Hepatocyte (in vitro differentiated cells): ENCODE results near the gene NFKBIZ. TPM values are rescaled to one million over a fixed set of nuclear protein-coding genes. Genes with fewer than 3 reads are reported as not detected.

Experiments
- DNase-seq: peaks from one replicate; pipeline ENCODE4 v3.0.0-alpha.2; 2016; ENCODE audit warnings: low spot score
- H2AFZ ChIP-seq: fragments of 200-600 bp; sonication (generic); 2 replicates; pipeline ENCODE4 v1.6.0; 2016; ENCODE audit warnings: antibody characterized with exemption, mild to moderate bottlenecking
- H3K27ac ChIP-seq: fragments of 200-600 bp; sonication (generic); 2 replicates; pipeline ENCODE4 v1.5.1; 2016; ENCODE audit warnings: mild to moderate bottlenecking
- H3K27me3 ChIP-seq: fragments of 200-600 bp; sonication (generic); 2 replicates; pipeline ENCODE4 v1.6.1; 2016
- H3K36me3 ChIP-seq: fragments of 200-600 bp; sonication (generic); replicated peaks from 2 replicates; pipeline ENCODE4 v1.5.1; 2016; ENCODE audit warnings: low read depth; ENCODE audit not compliant: insufficient read depth
- H3K4me1 ChIP-seq: fragments of 200-600 bp; sonication (generic); 2 replicates; pipeline ENCODE4 v1.5.1; 2016; ENCODE audit warnings: mild to moderate bottlenecking, moderate library complexity; ENCODE audit not compliant: insufficient read depth
- H3K4me2 ChIP-seq: fragments of 200-600 bp; sonication (generic); 2 replicates; pipeline ENCODE4 v1.6.0; 2016
- H3K4me3 ChIP-seq: fragments of 200-600 bp; sonication (generic); 2 replicates; pipeline ENCODE4 v1.5.1; 2016; ENCODE audit warnings: mild to moderate bottlenecking
- H3K79me2 ChIP-seq: fragments of 200-600 bp; sonication (generic); 2 replicates; pipeline ENCODE4 v1.6.0; 2017; ENCODE audit warnings: mild to moderate bottlenecking
- H3K9me2 ChIP-seq: fragments of 200-600 bp; sonication (generic); replicated peaks from 2 replicates; pipeline ENCODE4 v1.6.0; 2017; ENCODE audit warnings: mild to moderate bottlenecking; ENCODE audit not compliant: insufficient read depth
- H3K9me3 ChIP-seq: fragments of 200-600 bp; sonication (generic); 2 replicates; pipeline ENCODE4 v1.5.1; 2016; ENCODE audit warnings: low read depth, mild to moderate bottlenecking
- H4K20me1 ChIP-seq: fragments of 200-600 bp; sonication (generic); 2 replicates; pipeline ENCODE4 v1.6.0; 2016; ENCODE audit warnings: mild to moderate bottlenecking; ENCODE audit not compliant: insufficient read depth, poor library complexity, severe bottlenecking
- CTCF ChIP-seq: fragments of 200-600 bp; sonication (generic); IDR thresholded peaks from 2 replicates; pipeline ENCODE4 v1.5.1; 2016; ENCODE audit warnings: antibody characterized with exemption, mild to moderate bottlenecking; ENCODE audit not compliant: poor library complexity
- EZH2 ChIP-seq: fragments of 200-600 bp; sonication (generic); IDR thresholded peaks from 2 replicates; pipeline ENCODE4 v1.6.1; 2016; ENCODE audit warnings: antibody characterized with exemption, mild to moderate bottlenecking, borderline replicate concordance
- EZH2phosphoT487 ChIP-seq: fragments of 200-600 bp; sonication (generic); IDR thresholded peaks from one replicate; pipeline ENCODE4 v1.6.1; 2018; ENCODE audit warnings: antibody characterized with exemption, mild to moderate bottlenecking, low read depth, moderate library complexity; ENCODE audit not compliant: unreplicated experiment, severe bottlenecking
- WGBS: methylation state at CpG from one replicate; pipeline ENCODE4 v1.1.6; 2016; ENCODE audit warnings: low lambda C conversion rate; ENCODE audit errors: missing lambda C conversion rate; 5-methylcytosine and 5-hydroxymethylcytosine counted together
- polyA plus RNA-seq: library from polyadenylated mRNA; unstranded; fragments of >200 nt; fragmentation: Nextera tagmentation; extraction: Ambion mirVana; gene quantifications from 2 replicates; pipeline ENCODE4 v1.2.1, GENCODE V29; 2016
- total RNA-seq: library from RNA; depleted of rRNA; stranded (reverse); fragments of >200 nt; gene quantifications from 2 replicates; pipeline ENCODE4 v1.2.3, GENCODE V29; 2014

The NFKBIZ gene
- total and polyA plus RNA-seq, 2 experiments from 2014 or later = 160 to 182 TPM

GRCh38 chr3:101812895-101813294 is 36.4 kb upstream of the NFKBIZ start:
- Histone ChIP-seq H3K4me3 (no peak overlapping the region), H2AFZ (no peak overlapping the region), H3K36me3 (no peaks in the 10 kb centered on the region), H3K27me3 (no peaks in the 10 kb centered on the region), H3K27ac (no peak overlapping the region), H3K4me2 (no peak overlapping the region), H3K9me3 (no peaks in the 10 kb centered on the region), H3K4me1 (peaks cover 22% of the 10 kb centered on the region), H3K9me2 (no peaks in the 10 kb centered on the region), H3K79me2 (peaks cover 4% of the 10 kb centered on the region), H4K20me1 (no peaks in the 10 kb centered on the region)
- TF ChIP-seq EZH2 (no peak), CTCF (no peak), EZH2phosphoT487 (no peak)
- no peak for DNase-seq

GRCh38 chr3:101813817-101814440 is 35.4 kb upstream of the NFKBIZ start:
- peak; percentile 50 for DNase-seq
- 54% methylated on average over 7 of the region's 7 CpGs for WGBS
- peak overlapping the region; percentile 38 for H3K27ac ChIP-seq
- no peak overlapping the region for H2AFZ ChIP-seq
- no peaks in the 10 kb centered on the region for H3K36me3 ChIP-seq
- H3K79me2 ChIP-seq = peaks cover 4% of the 10 kb centered on the region
- H4K20me1 ChIP-seq = no peaks in the 10 kb centered on the region
- H3K4me3 ChIP-seq = no peak overlapping the region
- no peaks in the 10 kb centered on the region for H3K9me2 ChIP-seq
- peaks cover 22% of the 10 kb centered on the region for H3K4me1 ChIP-seq
- H3K27me3 ChIP-seq = no peaks in the 10 kb centered on the region
- peak overlapping the region; percentile 45 for H3K4me2 ChIP-seq
- H3K9me3 ChIP-seq = no peaks in the 10 kb centered on the region
- no peak for TF ChIP-seq EZH2
- TF ChIP-seq CTCF = peak; percentile 64
- no peak for TF ChIP-seq EZH2phosphoT487

DNA sequence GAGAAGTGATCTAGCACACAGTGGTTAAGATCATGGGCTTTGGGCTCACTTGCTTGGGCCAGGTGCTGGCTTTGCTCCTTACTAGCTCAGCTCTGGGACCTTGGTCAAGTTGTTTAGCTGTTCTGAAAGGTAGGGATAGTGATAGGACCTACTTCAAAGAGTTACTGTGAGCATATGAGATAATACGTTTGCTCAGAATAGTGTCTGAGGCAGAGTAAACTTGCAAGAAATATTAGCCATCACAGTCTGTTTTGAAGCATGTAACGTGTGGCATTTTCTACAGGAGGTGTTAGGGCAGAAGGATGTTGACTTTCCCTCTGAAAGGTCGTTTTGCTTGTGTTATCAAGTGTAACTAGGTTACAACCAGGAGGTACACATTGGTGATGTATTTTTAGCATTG is 34.5 kb upstream of the NFKBIZ start:
- H3K4me1 ChIP-seq = peaks cover 16% of the 10 kb centered on the region
- H3K79me2 ChIP-seq = peaks cover 4% of the 10 kb centered on the region
- H3K27me3 ChIP-seq = no peaks in the 10 kb centered on the region
- no peaks in the 10 kb centered on the region for H3K9me3 ChIP-seq
- TF ChIP-seq CTCF (no peak), EZH2phosphoT487 (no peak), EZH2 (no peak)
- H2AFZ ChIP-seq = no peak overlapping the region
- H3K27ac ChIP-seq = peak overlapping the region; percentile 38
- no peaks in the 10 kb centered on the region for H3K36me3 ChIP-seq
- H3K4me2 ChIP-seq = peak overlapping the region; percentile 45
- H4K20me1 ChIP-seq = no peaks in the 10 kb centered on the region
- H3K4me3 ChIP-seq = no peak overlapping the region
- peak; percentile 44 for DNase-seq
- H3K9me2 ChIP-seq = no peaks in the 10 kb centered on the region
- 44% methylated on average over 3 of the region's 3 CpGs for WGBS
